Hematopoietic multipotent progenitor cell treated with erythropoietin and hydrocortisone succinate and interleukin-3 and kit ligand, for 15 days (in vitro differentiated cells): ENCODE results near the gene RAB11FIP4.

Source experiments
- DNase-seq: peaks from one replicate; pipeline ENCODE4 v3.0.0-alpha.2; 2015; ENCODE audit warnings: low spot score

The RAB11FIP4 gene

GRCh38 chr17:31460226-31460721 lies 68.8 kb downstream of the RAB11FIP4 start:
- DNase-seq, result no peak

- DNase-seq, result no peak
Measured at GRCh38 chr17:31461227-31461810, 69.8 kb downstream of the RAB11FIP4 start.

- no peak for DNase-seq
Measured at GRCh38 chr17:31462261-31462660, 70.8 kb downstream of the RAB11FIP4 start.

GRCh38 chr17:31466096-31466760 lies 74.8 kb downstream of the RAB11FIP4 start:
- DNase-seq, result no peak

GRCh38 chr17:31467502-31468256 lies 76.2 kb downstream of the RAB11FIP4 start:
- no peak for DNase-seq

- no peak for DNase-seq
Measured at GRCh38 chr17:31469959-31470358, 78.5 kb downstream of the RAB11FIP4 start.

- no peak for DNase-seq
Measured at GRCh38 chr17:31470592-31470991, 79.1 kb downstream of the RAB11FIP4 start.

- no peak for DNase-seq
Measured at GRCh38 chr17:31472137-31472536, 80.7 kb downstream of the RAB11FIP4 start.

GRCh38 chr17:31475378-31476162 lies 84.1 kb downstream of the RAB11FIP4 start:
- no peak for DNase-seq

GRCh38 chr17:31476525-31477416 lies 85.3 kb downstream of the RAB11FIP4 start:
- DNase-seq, result no peak

GRCh38 chr17:31477417-31478055 lies 86.1 kb downstream of the RAB11FIP4 start:
- no peak for DNase-seq

GRCh38 chr17:31479062-31479408 lies 87.6 kb downstream of the RAB11FIP4 start:
- no peak for DNase-seq

- DNase-seq, result no peak
Measured at GRCh38 chr17:31479524-31479923, 88.0 kb downstream of the RAB11FIP4 start.

GRCh38 chr17:31480067-31480466 lies 88.6 kb downstream of the RAB11FIP4 start:
- DNase-seq, result no peak

GRCh38 chr17:31480904-31481782 lies 89.7 kb downstream of the RAB11FIP4 start:
- DNase-seq, result no peak

- DNase-seq, result no peak
Measured at GRCh38 chr17:31481783-31482081, 90.3 kb downstream of the RAB11FIP4 start.

- no peak for DNase-seq
Measured at GRCh38 chr17:31484821-31485220, 93.3 kb downstream of the RAB11FIP4 start.

GRCh38 chr17:31486351-31487062 lies 95.0 kb downstream of the RAB11FIP4 start:
- no peak for DNase-seq

- no peak for DNase-seq
Measured at GRCh38 chr17:31487063-31487647, 95.7 kb downstream of the RAB11FIP4 start.
